ENCODE results near the gene PTPN18. TPM values are rescaled to one million over a fixed set of nuclear protein-coding genes. Genes with fewer than 3 reads are reported as not detected.

PTPN18 gene
- total RNA-seq, 1 donor from 2014 or later, result 30.2 TPM

Other genes starting within 250 kb of the PTPN18 start
- gene POTEF, start 226.8 kb upstream of the PTPN18 start, total RNA-seq, result 0.30 TPM in 1 of 2 replicates, not detected in the other
- gene CCDC74B, start 210.9 kb upstream of the PTPN18 start, total RNA-seq, result 1.7 and 2.2 TPM in 2 replicates
- 64.8 and 67.0 TPM in 2 replicates for gene SMPD4, start 174.5 kb upstream of the PTPN18 start, total RNA-seq
- 253 and 281 TPM in 2 replicates for gene MZT2B, start 173.8 kb upstream of the PTPN18 start, total RNA-seq
- not detected in 2 replicates for gene TUBA3E, start 157.6 kb upstream of the PTPN18 start, total RNA-seq
- gene IMP4, start 13.2 kb upstream of the PTPN18 start, total RNA-seq, result 46.4 and 48.5 TPM in 2 replicates
- 0.05 TPM in 1 of 2 replicates, not detected in the other for gene POTEI, start 153.3 kb downstream of the PTPN18 start, total RNA-seq
- not detected in 2 replicates for gene CFC1B, start 165.2 kb downstream of the PTPN18 start, total RNA-seq
- not detected in 2 replicates for gene CFC1, start 243.5 kb downstream of the PTPN18 start, total RNA-seq